Ovary (tissue), 9 donors: ENCODE data around the gene SLCO3A1. TPM values are rescaled to one million over a fixed set of nuclear protein-coding genes. Genes with fewer than 3 reads are reported as not detected.
"Not testable (repeated sequence)": the region's sequence is repeated elsewhere in the genome, so short reads cannot be mapped to it uniquely, and the experiment has no call there.

Source experiments
- DNase-seq, 5 donors: peaks; one replicate each; pipeline ENCODE4 v3.0.0-alpha.2; 2019 to 2020
- H3K27ac ChIP-seq, 2 donors: fragments of 200-600 bp; one replicate each; pipeline versions ENCODE4 v1.5.1 to v1.8.0; 2019 to 2022
- H3K27me3 ChIP-seq: fragments of 200-600 bp; one replicate; pipeline ENCODE4 v1.8.0; 2022
- H3K36me3 ChIP-seq: fragments of 200-600 bp; sonication (generic); one replicate; pipeline ENCODE4 v1.5.1; 2019
- H3K4me1 ChIP-seq: one replicate; pipeline ENCODE4 v1.8.1; 2013; ENCODE audit warnings: mild to moderate bottlenecking, moderate library complexity; ENCODE audit not compliant: insufficient read depth
- H3K4me3 ChIP-seq: fragments of 200-600 bp; sonication (generic); one replicate; pipeline ENCODE4 v1.5.1; 2017
- H3K9me3 ChIP-seq, 2 donors: fragments of 200-600 bp in 1 of 2; sonication (generic) in 1 of 2; one replicate each; pipeline versions ENCODE4 v1.5.1 to v1.8.1; 2013 to 2019; ENCODE audit warnings: mild to moderate bottlenecking in 1 of 2, moderate library complexity in 1 of 2
- CTCF ChIP-seq, 3 donors: fragments of 450-650 bp in 2 of 3; fragments of 200-600 bp in 1 of 3; IDR thresholded peaks; one replicate each; pipeline versions ENCODE4 v1.5.1 to v1.8.0; 2016 to 2022; ENCODE audit warnings: antibody characterized with exemption in 3 of 3, mild to moderate bottlenecking in 1 of 3
- EP300 ChIP-seq: sonication (generic); formaldehyde crosslinking; IDR thresholded peaks from one replicate; pipeline ENCODE4 v1.6.1; 2017; ENCODE audit warnings: antibody characterized with exemption
- POLR2A ChIP-seq: fragments of 450-650 bp; IDR thresholded peaks from one replicate; pipeline ENCODE4 v1.6.1; 2017; ENCODE audit warnings: antibody characterized with exemption, mild to moderate bottlenecking, moderate library complexity
- WGBS, 3 donors: extraction: QIAGEN DNeasy Blood & Tissue Kit in 1 of 3; methylation state at CpG; one replicate each; pipeline versions ENCODE4 v1.1.5 to v1.1.7; 2013 to 2017; 5-methylcytosine and 5-hydroxymethylcytosine counted together
- intact Hi-C, 4 donors: fragments of 100-400 bp; cut with DNase I; formaldehyde crosslinking; loops; one replicate each; pipeline versions ENCODE4 v1.11.0 to v1.15.1; 2022 to 2023
- polyA plus RNA-seq, 2 donors: library from polyadenylated mRNA; stranded (reverse); fragments of 200-250 nt in 1 of 2; fragments of 350-450 nt in 1 of 2; fragmentation: Illumina TruSeq in 1 of 2; extraction: RNeasy Lipid Tissue Mini Kit (QIAGEN cat#74804) in 1 of 2; gene quantifications; one replicate each; pipeline ENCODE4 v1.2.3, GENCODE V29; 2013 to 2014
- total RNA-seq, 7 donors: library from RNA; depleted of rRNA in 2 of 7; stranded (reverse); fragments of >200 nt in 2 of 7; fragmentation: NEBNext Ultra II Directional in 3 of 7; extraction: Animal tissue kit (Norgen Biotek cat#: 25700) in 3 of 7; gene quantifications; one replicate each; pipeline versions ENCODE4 v1.1.0 to v1.2.4, GENCODE V29; 2016 to 2023
- donor health status: DM: no; HTN: no; CAD: no; lungs with moderate emphysema.
- donor health status: DM: no; HTN: no; CAD: no.
- donor health status: Bipolar disorder and iron deficiency.
- donor health status: DM: yes; HTN: yes; CAD: no.
- donor health status: DM: no; HTN: no; CAD: no.
- donor health status: DM: yes; HTN: yes; CAD: no.

Gene SLCO3A1
- total and polyA plus RNA-seq, 9 donors: 5.0 to 20.0 (median 12.5) TPM

- 73 to 75% (median 73%) methylated on average over 7 of the region's 7 CpGs for WGBS, 3 donors
- Histone ChIP-seq H3K27ac (no peak overlapping the region), H3K27me3 (no peaks in the 10 kb centered on the region), H3K9me3 (no peaks in the 10 kb centered on the region), H3K36me3 (no peaks in the 10 kb centered on the region), H3K4me1 (peaks cover 4% of the 10 kb centered on the region), H3K4me3 (no peak overlapping the region)
- DNase-seq: no peak
- TF ChIP-seq POLR2A (no peak), CTCF (IDR thresholded peaks at IDR 0.05) (no peak), EP300 (no peak)
- intact Hi-C loops: loop anchor here in 1 of 4 donors (10.0 kb wide), 1 partner anchor 83 kb away; no protein-coding TSS in a partner anchor
Measured at GRCh38 chr15:92068121-92068520, 214.6 kb downstream of the SLCO3A1 start.

GRCh38 chr15:92069308-92070250, 216.1 kb downstream of the SLCO3A1 start:
- TF ChIP-seq POLR2A (no peak), EP300 (no peak), CTCF (IDR thresholded peaks at IDR 0.05) (no peak)
- Histone ChIP-seq H3K36me3 (no peaks in the 10 kb centered on the region), H3K27me3 (no peaks in the 10 kb centered on the region), H3K27ac (no peak overlapping the region), H3K4me1 (peaks cover 4% of the 10 kb centered on the region), H3K4me3 (no peak overlapping the region), H3K9me3 (no peaks in the 10 kb centered on the region)
- DNase-seq: no peak
- WGBS, 3 donors: 47 to 60% (median 59%) methylated on average over 20 of the region's 20 CpGs
- intact Hi-C loops: loop anchor here in 3 of 4 donors (5.0 to 10.0 kb wide), 5 partner anchors 85 to 765 kb away; partner anchors contain the start of gene SLCO3A1 (in 2 of the 3)

- not testable (repeated sequence) for H3K4me1 ChIP-seq, H3K27ac ChIP-seq, H3K9me3 ChIP-seq, H3K27me3 ChIP-seq, H3K36me3 ChIP-seq, H3K4me3 ChIP-seq, DNase-seq
- 97% methylated on average over 8 of the region's 8 CpGs for WGBS, 3 donors
- intact Hi-C loops: loop anchor here in 3 of 4 donors (5.0 to 10.0 kb wide), 4 partner anchors 215 to 765 kb away; partner anchors contain the start of gene SLCO3A1 (in 2 of the 3)
Measured at GRCh38 chr15:92070251-92070650, 216.7 kb downstream of the SLCO3A1 start.

DNA sequence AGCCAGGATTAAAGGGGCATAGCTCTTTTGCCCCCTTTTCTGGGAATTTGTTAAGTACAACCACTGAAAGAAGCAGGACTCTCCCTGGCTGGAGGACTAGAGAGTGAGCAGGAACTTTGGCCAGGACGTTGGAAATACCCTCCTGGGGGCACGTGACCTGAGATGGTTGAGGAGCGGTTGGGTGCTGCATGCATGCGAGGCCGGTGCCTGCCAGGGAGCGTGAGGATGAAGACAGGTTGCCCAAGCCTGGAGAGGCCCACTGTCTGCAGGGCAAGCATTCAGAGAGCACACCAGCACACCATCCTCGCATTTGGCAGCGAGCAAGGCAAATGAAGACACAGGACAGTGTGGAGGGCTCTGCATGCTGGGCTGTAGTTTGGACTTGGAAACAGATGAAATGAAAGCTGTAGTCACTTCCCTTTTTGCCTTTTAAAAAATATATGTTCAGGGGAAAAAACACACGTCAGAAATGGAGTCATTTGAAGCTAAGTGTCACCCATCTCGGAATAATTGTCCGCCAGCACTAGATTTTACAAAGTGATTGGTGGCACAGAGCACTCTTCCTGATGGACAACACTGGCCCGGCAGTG, 217.6 kb downstream of the SLCO3A1 start:
- no peak overlapping the region for H3K27ac ChIP-seq
- no peak for DNase-seq
- no peak for TF ChIP-seq EP300
- no peak for TF ChIP-seq CTCF (IDR thresholded peaks at IDR 0.05)
- no peak for TF ChIP-seq POLR2A
- H3K4me3 ChIP-seq: no peak overlapping the region
- H3K27me3 ChIP-seq: no peaks in the 10 kb centered on the region
- peaks cover 4% of the 10 kb centered on the region for H3K4me1 ChIP-seq
- H3K36me3 ChIP-seq: no peaks in the 10 kb centered on the region
- intact Hi-C loops: loop anchor here in 3 of 4 donors (5.0 to 10.0 kb wide), 4 partner anchors 216 to 766 kb away; partner anchors contain the start of gene SLCO3A1 (in 2 of the 3)
- WGBS, 3 donors: 64 to 69% (median 68%) methylated on average over 12 of the region's 12 CpGs
- H3K9me3 ChIP-seq: no peaks in the 10 kb centered on the region
